ENCODE measurements around the gene UBE2O.
A peak's percentile ranks its signal among the peaks of the same experiment; 100 is the strongest.

Gene UBE2O

DNA sequence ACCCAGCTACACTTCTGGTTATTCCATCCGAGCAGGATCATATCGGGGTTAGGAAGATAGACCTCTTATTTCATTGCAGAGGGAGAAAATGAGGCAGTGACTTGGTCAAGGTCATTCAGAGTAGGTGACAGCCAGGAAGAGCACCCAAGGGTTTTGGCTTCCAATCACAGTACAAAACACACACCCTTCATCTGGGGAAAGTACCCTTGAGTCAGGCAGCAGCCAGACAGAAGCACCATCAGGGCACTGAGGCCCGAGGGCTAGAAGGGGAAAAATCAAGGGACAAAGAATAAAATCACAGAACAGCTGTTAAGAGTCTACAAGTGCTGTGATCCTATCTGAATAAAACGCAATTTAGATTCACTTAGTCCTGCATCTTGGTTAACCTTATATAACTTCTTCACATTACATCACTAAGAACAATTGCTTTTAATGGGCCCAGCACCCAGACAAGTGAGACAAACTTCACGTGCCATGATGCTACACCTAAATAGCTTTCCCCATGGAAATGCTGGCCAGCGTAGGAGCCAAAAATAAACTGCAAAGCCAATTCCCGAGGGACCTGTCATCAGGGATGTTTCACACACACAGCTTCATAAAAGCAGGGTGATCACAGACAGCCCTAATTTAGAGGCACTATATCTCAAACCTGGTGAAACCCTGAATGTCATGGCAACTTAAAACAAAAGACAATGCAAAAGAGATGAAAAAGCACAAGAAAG, 4.9 kb downstream of the UBE2O start:
- TF ChIP-seq ZSCAN23 (tag by site-specific recombination; IDR thresholded peaks at IDR 0.05) (0 out of 2 replicates have a peak, but pooled peaks have one; percentile 27), ZNF366 (tag by site-specific recombination; conservative IDR thresholded peaks at IDR 0.05) (peak; percentile 54; the same call in 1 of the 2 replicates), SP7 (tag by site-specific recombination; IDR thresholded peaks at IDR 0.05) (0 out of 2 replicates have a peak, but pooled peaks have one; percentile 48), ZNF610 (tag by site-specific recombination; IDR thresholded peaks at IDR 0.05; ENCODE audit: borderline replicate concordance) (no peak), ZNF629 (tag by site-specific recombination; IDR thresholded peaks at IDR 0.05) (peak; percentile 48; the same call in 1 of the 2 replicates), OSR2 (tag by site-specific recombination; IDR thresholded peaks at IDR 0.05) (peak; percentile 22; the same call in 1 of the 2 replicates), ZNF600 (tag by site-specific recombination; IDR thresholded peaks at IDR 0.05) (peak; percentile 45; the same call in 1 of the 2 replicates), IKZF3 (tag by site-specific recombination; IDR thresholded peaks at IDR 0.05) (peak; percentile 14; the same call in 1 of the 2 replicates), KLF9 (tag by site-specific recombination; IDR thresholded peaks at IDR 0.05; ENCODE audit: low read depth) (no peak), ZFP69B (tag by site-specific recombination; IDR thresholded peaks at IDR 0.05) (peak; percentile 18; the same call in 1 of the 2 replicates)
- ChIA-PET POLR2A (interaction anchor here (1.8 kb wide), 1 partner anchor 12 kb away, joined by 4 read pairs; no protein-coding TSS in a partner anchor), CTCF (interaction anchor here (0.7 to 1.8 kb wide), 4 partner anchors 10 to 39 kb away, joined by 3 to 5 read pairs (median 4); no protein-coding TSS in a partner anchor)
- no peaks in the 10 kb centered on the region for H3K9me3 ChIP-seq (ENCODE audit: control insufficient read depth, insufficient read depth, low read depth, low read length)
- no peak overlapping the region for H3K27ac ChIP-seq (ENCODE audit: extremely low read depth, low read depth, low read length)
- no peak overlapping the region for H3K4me3 ChIP-seq (ENCODE audit: low read depth, low read length)
- H3K4me1 ChIP-seq (ENCODE audit: control insufficient read depth, insufficient read depth, low read length): peaks cover 26% of the 10 kb centered on the region
- peaks cover 0 to 4% of the 10 kb centered on the region in 2 experiments; a peak in 1 of 3 replicates for H3K36me3 ChIP-seq (ENCODE audit: control insufficient read depth in 2 of 2, insufficient read depth in 1 of 2, low read length in 2 of 2)

DNA sequence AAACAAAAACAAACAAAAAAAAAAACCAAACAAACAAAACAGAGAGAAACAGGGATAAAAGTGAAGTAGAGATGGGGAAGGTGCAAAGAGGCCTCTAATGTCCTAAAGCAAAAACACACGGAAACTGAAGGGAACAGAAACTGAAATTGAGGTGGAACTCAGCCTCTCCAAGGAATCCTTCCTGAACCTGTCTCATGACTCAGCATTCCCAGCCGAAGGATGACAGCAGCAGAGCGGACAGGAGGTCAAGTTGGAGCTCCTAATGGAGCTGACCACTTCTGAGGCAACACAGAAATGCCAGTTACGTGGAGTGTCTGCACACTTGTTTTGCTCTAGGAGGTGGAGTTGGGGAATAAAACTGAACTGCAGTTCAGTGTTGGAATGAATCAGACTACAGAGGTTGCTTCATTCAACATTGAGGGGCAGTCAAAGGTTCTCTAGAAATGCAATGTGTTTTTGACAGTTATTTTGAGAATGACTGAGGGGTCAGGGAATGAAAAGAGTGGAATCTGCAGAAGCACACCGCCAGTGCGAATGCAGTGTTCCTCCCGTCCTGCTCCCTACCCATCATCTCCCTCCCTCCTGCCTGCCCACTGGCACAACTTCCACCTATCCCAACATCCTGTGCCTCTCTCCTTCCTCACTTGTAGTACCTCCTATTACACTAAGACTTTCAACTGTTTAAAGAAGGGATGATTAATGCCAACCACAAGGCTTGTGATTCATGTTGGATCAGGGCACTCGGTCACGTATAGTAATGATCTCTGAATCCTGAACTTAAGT, 6.3 kb downstream of the UBE2O start:
- H3K27ac ChIP-seq (ENCODE audit: extremely low read depth, low read depth, low read length): no peak overlapping the region
- POLR2A ChIA-PET: no interaction called here
- H3K4me3 ChIP-seq (ENCODE audit: low read depth, low read length): no peak overlapping the region
- H3K9me3 ChIP-seq (ENCODE audit: control insufficient read depth, insufficient read depth, low read depth, low read length): no peaks in the 10 kb centered on the region
- H3K36me3 ChIP-seq (ENCODE audit: control insufficient read depth in 2 of 2, insufficient read depth in 1 of 2, low read length in 2 of 2): peaks cover 0 to 4% of the 10 kb centered on the region in 2 experiments; a peak in 1 of 3 replicates
- peaks cover 40% of the 10 kb centered on the region for H3K4me1 ChIP-seq (ENCODE audit: control insufficient read depth, insufficient read depth, low read length)
- CTCF ChIA-PET: interaction anchor here (0.6 to 3.1 kb wide), 5 partner anchors 12 to 251 kb away, joined by 3 to 12 read pairs (median 3); no protein-coding TSS in a partner anchor
- TF ChIP-seq SP7 (tag by site-specific recombination; IDR thresholded peaks at IDR 0.05): 0 out of 2 replicates have a peak, but pooled peaks have one; percentile 25
- TF ChIP-seq ZNF600 (tag by site-specific recombination; IDR thresholded peaks at IDR 0.05): peak; percentile 92
- TF ChIP-seq ZNF571 (tag by site-specific recombination; IDR thresholded peaks at IDR 0.05): no peak
- TF ChIP-seq ZNF19 (tag by site-specific recombination; IDR thresholded peaks at IDR 0.05; ENCODE audit: low read depth): no peak
- no peak for TF ChIP-seq ZBTB1 (tag by site-specific recombination; IDR thresholded peaks at IDR 0.05)
- no peak for TF ChIP-seq ZSCAN23 (tag by site-specific recombination; IDR thresholded peaks at IDR 0.05)
- 0 out of 2 replicates have a peak, but pooled peaks have one; percentile 38 for TF ChIP-seq ZBTB20 (tag by site-specific recombination; IDR thresholded peaks at IDR 0.05)
- no peak for TF ChIP-seq MEIS1 (CRISPR knock-in tag; IDR thresholded peaks at IDR 0.05; ENCODE audit: borderline replicate concordance)
- no peak for TF ChIP-seq ZNF791 (tag by site-specific recombination; IDR thresholded peaks at IDR 0.05)
- no peak for TF ChIP-seq ZNF555 (tag by site-specific recombination; conservative IDR thresholded peaks at IDR 0.05)
- no peak for TF ChIP-seq YY1 (tag by site-specific recombination; IDR thresholded peaks at IDR 0.05)
- TF ChIP-seq ZNF585B (tag by site-specific recombination; IDR thresholded peaks at IDR 0.05): no peak
- TF ChIP-seq, protein P1, sequence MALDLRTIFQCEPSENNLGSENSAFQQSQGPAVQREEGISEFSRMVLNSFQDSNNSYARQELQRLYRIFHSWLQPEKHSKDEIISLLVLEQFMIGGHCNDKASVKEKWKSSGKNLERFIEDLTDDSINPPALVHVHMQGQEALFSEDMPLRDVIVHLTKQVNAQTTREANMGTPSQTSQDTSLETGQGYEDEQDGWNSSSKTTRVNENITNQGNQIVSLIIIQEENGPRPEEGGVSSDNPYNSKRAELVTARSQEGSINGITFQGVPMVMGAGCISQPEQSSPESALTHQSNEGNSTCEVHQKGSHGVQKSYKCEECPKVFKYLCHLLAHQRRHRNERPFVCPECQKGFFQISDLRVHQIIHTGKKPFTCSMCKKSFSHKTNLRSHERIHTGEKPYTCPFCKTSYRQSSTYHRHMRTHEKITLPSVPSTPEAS (tag by site-specific recombination; IDR thresholded peaks at IDR 0.05): no peak
- TF ChIP-seq, protein P2, sequence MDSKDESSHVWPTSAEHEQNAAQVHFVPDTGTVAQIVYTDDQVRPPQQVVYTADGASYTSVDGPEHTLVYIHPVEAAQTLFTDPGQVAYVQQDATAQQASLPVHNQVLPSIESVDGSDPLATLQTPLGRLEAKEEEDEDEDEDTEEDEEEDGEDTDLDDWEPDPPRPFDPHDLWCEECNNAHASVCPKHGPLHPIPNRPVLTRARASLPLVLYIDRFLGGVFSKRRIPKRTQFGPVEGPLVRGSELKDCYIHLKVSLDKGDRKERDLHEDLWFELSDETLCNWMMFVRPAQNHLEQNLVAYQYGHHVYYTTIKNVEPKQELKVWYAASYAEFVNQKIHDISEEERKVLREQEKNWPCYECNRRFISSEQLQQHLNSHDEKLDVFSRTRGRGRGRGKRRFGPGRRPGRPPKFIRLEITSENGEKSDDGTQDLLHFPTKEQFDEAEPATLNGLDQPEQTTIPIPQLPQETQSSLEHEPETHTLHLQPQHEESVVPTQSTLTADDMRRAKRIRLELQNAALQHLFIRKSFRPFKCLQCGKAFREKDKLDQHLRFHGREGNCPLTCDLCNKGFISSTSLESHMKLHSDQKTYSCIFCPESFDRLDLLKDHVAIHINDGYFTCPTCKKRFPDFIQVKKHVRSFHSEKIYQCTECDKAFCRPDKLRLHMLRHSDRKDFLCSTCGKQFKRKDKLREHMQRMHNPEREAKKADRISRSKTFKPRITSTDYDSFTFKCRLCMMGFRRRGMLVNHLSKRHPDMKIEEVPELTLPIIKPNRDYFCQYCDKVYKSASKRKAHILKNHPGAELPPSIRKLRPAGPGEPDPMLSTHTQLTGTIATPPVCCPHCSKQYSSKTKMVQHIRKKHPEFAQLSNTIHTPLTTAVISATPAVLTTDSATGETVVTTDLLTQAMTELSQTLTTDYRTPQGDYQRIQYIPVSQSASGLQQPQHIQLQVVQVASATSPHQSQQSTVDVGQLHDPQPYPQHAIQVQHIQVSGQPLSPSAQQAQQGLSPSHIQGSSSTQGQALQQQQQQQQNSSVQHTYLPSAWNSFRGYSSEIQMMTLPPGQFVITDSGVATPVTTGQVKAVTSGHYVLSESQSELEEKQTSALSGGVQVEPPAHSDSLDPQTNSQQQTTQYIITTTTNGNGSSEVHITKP (tag by site-specific recombination; IDR thresholded peaks at IDR 0.05): peak; percentile 67
- TF ChIP-seq ZNF140 (tag by site-specific recombination; IDR thresholded peaks at IDR 0.05): no peak
- TF ChIP-seq ZNF335 (tag by site-specific recombination; conservative IDR thresholded peaks at IDR 0.05): no peak
- peak; percentile 19; the same call in 1 of the 2 replicates for TF ChIP-seq SP3 (tag by site-specific recombination; IDR thresholded peaks at IDR 0.05)
- peak; percentile 58 for TF ChIP-seq SP2 (tag by site-specific recombination; IDR thresholded peaks at IDR 0.05)
- TF ChIP-seq ZNF529 (tag by site-specific recombination; IDR thresholded peaks at IDR 0.05; ENCODE audit: insufficient replicate concordance): no peak
- peak; percentile 64; the same call in 1 of the 2 replicates for TF ChIP-seq ZNF366 (tag by site-specific recombination; conservative IDR thresholded peaks at IDR 0.05)
